NCI-H446 (cell line): ENCODE measurements around the gene OR10D3.
"Not testable (repeated sequence)": the region's sequence is repeated elsewhere in the genome, so short reads cannot be mapped to it uniquely, and the experiment has no call there.

Experiments used
- DNase-seq, 2 experiments: peaks; one replicate each; lab custom pipeline; 2025; lab: John Stamatoyannopoulos, UW

The OR10D3 gene

GRCh38 chr11:124183068-124183467 lies at the start of gene OR10D3:
TSS of gene OR10D3 (plus strand) at chr11:124183345. CDS start at chr11:124185270, 1,925 bp downstream.
- no peak for DNase-seq

GRCh38 chr11:124143034-124143433 lies 40.1 kb upstream of the OR10D3 start:
- no peak for DNase-seq

GRCh38 chr11:124147951-124148350 lies 35.2 kb upstream of the OR10D3 start:
- DNase-seq = no peak

- no peak for DNase-seq
These were observed 32.5 kb upstream of the OR10D3 start for GRCh38 chr11:124150684-124151083.

- no peak for DNase-seq
These were observed 30.3 kb upstream of the OR10D3 start for GRCh38 chr11:124152770-124153407.

GRCh38 chr11:124153821-124154220 lies 29.3 kb upstream of the OR10D3 start:
- DNase-seq = no peak

- DNase-seq = no peak
These were observed 23.7 kb upstream of the OR10D3 start for GRCh38 chr11:124159481-124159880.

- no peak for DNase-seq
These were observed 22.2 kb upstream of the OR10D3 start for GRCh38 chr11:124160986-124161385.

GRCh38 chr11:124167826-124168231 lies 15.3 kb upstream of the OR10D3 start:
- DNase-seq = no peak

- DNase-seq = no peak
These were observed 14.3 kb upstream of the OR10D3 start for GRCh38 chr11:124168796-124169195.

GRCh38 chr11:124170315-124170714 lies 12.8 kb upstream of the OR10D3 start:
- not testable (repeated sequence) for DNase-seq

- DNase-seq = no peak
These were observed 12.2 kb upstream of the OR10D3 start for GRCh38 chr11:124170801-124171586.

GRCh38 chr11:124172101-124172500 lies 11.0 kb upstream of the OR10D3 start:
- no peak for DNase-seq

- no peak for DNase-seq
These were observed 10.5 kb upstream of the OR10D3 start for GRCh38 chr11:124172599-124172998.

- DNase-seq = peak; percentile 4 to 26
These were observed 9.1 kb upstream of the OR10D3 start for GRCh38 chr11:124174001-124174583.

GRCh38 chr11:124176925-124177715 lies 6.0 kb upstream of the OR10D3 start:
- no peak for DNase-seq

GRCh38 chr11:124179310-124179709 lies 3.8 kb upstream of the OR10D3 start:
- DNase-seq = no peak

- no peak for DNase-seq
These were observed 7.4 kb downstream of the OR10D3 start for GRCh38 chr11:124190298-124191139.

GRCh38 chr11:124193221-124194010 lies 10.3 kb downstream of the OR10D3 start:
- no peak for DNase-seq
